ENCODE measurements around the gene LYZL2.
"Not testable (repeated sequence)": the region's sequence is repeated elsewhere in the genome, so short reads cannot be mapped to it uniquely, and the experiment has no call there.

Gene LYZL2

GRCh38 chr10:30662814-30663213 lies 33.3 kb upstream of the LYZL2 start:
- TF ChIP-seq, protein P1, sequence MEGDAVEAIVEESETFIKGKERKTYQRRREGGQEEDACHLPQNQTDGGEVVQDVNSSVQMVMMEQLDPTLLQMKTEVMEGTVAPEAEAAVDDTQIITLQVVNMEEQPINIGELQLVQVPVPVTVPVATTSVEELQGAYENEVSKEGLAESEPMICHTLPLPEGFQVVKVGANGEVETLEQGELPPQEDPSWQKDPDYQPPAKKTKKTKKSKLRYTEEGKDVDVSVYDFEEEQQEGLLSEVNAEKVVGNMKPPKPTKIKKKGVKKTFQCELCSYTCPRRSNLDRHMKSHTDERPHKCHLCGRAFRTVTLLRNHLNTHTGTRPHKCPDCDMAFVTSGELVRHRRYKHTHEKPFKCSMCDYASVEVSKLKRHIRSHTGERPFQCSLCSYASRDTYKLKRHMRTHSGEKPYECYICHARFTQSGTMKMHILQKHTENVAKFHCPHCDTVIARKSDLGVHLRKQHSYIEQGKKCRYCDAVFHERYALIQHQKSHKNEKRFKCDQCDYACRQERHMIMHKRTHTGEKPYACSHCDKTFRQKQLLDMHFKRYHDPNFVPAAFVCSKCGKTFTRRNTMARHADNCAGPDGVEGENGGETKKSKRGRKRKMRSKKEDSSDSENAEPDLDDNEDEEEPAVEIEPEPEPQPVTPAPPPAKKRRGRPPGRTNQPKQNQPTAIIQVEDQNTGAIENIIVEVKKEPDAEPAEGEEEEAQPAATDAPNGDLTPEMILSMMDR (conservative IDR thresholded peaks at IDR 0.05; ENCODE audit: low read depth, low read length) = no peak
- DNase-seq (ENCODE audit: low read depth) = no peak
- H3K4me3 ChIP-seq (ENCODE audit: low read depth, low read length) = no peak overlapping the region

DNA sequence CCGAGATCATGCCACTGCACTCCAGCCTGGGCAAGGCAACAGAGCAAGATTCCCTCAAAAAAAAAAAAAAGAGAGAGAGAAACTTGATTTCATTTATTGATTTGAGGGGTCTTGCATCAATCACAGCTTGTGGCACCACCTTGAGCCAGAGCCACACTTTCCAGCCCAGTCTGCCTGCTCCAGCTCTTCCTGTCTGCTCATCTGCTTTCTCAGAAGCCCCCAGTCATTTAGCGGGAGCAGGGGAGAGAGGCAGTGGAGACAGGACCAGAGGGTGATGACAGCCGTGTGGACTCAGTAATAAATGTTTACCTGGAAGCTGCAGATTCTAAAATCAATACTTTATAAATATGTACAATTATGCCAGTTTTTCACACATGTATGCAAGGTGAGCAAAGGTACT lies 30.8 kb upstream of the LYZL2 start:
- not testable (repeated sequence) for H3K4me3 ChIP-seq (ENCODE audit: low read depth, low read length); DNase-seq (ENCODE audit: low read depth)

DNA sequence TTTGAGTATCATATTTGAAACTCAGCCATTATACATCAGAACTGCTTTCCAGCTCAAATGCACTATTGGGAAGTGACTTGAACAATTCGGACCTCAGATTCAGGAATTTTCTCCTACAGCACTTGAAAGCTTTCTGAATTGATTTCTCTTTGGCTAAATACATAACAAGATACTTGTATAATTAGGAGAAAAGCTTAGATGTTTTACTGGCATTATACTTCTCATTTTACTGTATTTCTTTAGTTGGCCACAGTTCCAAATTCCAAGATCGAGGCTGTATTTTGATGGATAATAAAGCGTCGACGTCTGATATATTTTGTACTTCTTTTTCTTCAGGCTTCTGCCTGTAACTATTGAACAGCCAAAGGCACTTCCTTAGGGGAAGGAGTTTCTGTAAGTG lies 26.7 kb upstream of the LYZL2 start:
- DNase-seq (ENCODE audit: low read depth) = no peak

GRCh38 chr10:30655001-30655400 lies 25.4 kb upstream of the LYZL2 start:
- DNase-seq (ENCODE audit: low read depth) = not testable (repeated sequence)

More for the DNA sequence above, 26.7 kb upstream of the LYZL2 start:
- no peak overlapping the region for H3K4me3 ChIP-seq (ENCODE audit: low read depth, low read length)
- TF ChIP-seq, protein P1 (conservative IDR thresholded peaks at IDR 0.05; ENCODE audit: low read depth, low read length) = no peak

GRCh38 chr10:30651470-30652397 lies 22.2 kb upstream of the LYZL2 start:
- DNase-seq (ENCODE audit: low read depth) = peak; percentile 55
- H3K4me3 ChIP-seq (ENCODE audit: low read depth, low read length) = not testable (repeated sequence)

More at GRCh38 chr10:30655001-30655400, 25.4 kb upstream of the LYZL2 start:
- not testable (repeated sequence) for H3K4me3 ChIP-seq (ENCODE audit: low read depth, low read length)

GRCh38 chr10:30647089-30647488 lies 17.5 kb upstream of the LYZL2 start:
- TF ChIP-seq, protein P1 (conservative IDR thresholded peaks at IDR 0.05; ENCODE audit: low read depth, low read length) = no peak
- no peak for DNase-seq (ENCODE audit: low read depth)
- no peak overlapping the region for H3K4me3 ChIP-seq (ENCODE audit: low read depth, low read length)

- H3K4me3 ChIP-seq (ENCODE audit: low read depth, low read length) = no peak overlapping the region
These were observed 15.8 kb upstream of the LYZL2 start for GRCh38 chr10:30645340-30645827.

DNA sequence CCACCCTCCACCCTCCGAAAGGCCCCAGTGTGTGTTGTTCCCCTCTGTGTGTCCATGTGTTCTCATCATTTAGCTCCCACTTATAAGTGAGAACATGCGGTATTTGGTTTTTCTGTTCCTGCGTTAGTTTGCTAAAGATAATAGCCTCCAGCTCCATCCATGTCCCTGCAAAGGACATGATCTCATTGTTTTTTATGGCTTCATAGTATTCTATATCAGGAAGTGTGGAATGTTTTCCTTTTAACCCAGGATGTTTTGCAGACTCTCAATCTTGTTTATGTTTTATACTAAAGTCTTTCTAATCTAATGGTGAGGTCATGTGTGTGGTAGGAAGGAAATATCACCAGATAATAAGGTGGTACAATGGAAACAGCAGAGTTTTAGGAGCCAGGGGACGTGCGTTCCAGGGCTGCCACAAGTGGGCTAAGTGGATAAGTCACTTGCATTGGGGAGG lies 14.9 kb upstream of the LYZL2 start:
- DNase-seq (ENCODE audit: low read depth); H3K4me3 ChIP-seq (ENCODE audit: low read depth, low read length): not testable (repeated sequence)

More at GRCh38 chr10:30645340-30645827, 15.8 kb upstream of the LYZL2 start:
- peak; percentile 55 for DNase-seq (ENCODE audit: low read depth)
- TF ChIP-seq, protein P1 (conservative IDR thresholded peaks at IDR 0.05; ENCODE audit: low read depth, low read length) = no peak

GRCh38 chr10:30643557-30644199 lies 14.1 kb upstream of the LYZL2 start:
- not testable (repeated sequence) for DNase-seq (ENCODE audit: low read depth); H3K4me3 ChIP-seq (ENCODE audit: low read depth, low read length)

DNA sequence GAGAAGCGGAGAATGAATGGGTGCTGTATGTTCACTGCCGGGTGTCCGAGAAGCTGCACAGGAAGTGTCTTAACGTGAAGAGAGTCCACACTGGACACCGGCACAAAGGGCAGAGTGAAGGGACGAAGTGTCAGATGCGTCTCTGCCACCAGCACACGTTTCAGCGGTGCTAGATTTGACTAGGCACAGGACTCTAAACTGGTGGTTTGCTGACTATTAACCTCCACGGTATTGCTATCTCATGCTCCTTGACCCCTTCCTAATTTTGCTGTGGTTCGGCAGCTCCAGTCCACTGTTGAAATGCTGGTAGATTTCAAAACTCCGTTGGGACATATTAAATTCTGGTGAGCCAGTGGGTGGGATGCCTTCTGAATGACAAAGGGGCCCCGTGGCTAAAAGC lies 13.3 kb upstream of the LYZL2 start:
- not testable (repeated sequence) for DNase-seq (ENCODE audit: low read depth); H3K4me3 ChIP-seq (ENCODE audit: low read depth, low read length)

Data from choroid plexus epithelial cell (primary cell).